Breast epithelium (tissue), 3 donors: ENCODE measurements around the gene NEK10.

Source experiments
- POLR2A ChIP-seq: fragments of 450-650 bp; IDR thresholded peaks from one replicate; pipeline ENCODE4 v1.6.1; 2016; ENCODE audit warnings: antibody characterized with exemption, mild to moderate bottlenecking, moderate library complexity
- TF ChIP-seq, protein P1 (sequence below), 3 donors: fragments of 450-650 bp; IDR thresholded peaks; one replicate each; pipeline ENCODE4 v1.5.1; 2016 to 2017; ENCODE audit warnings: antibody characterized with exemption in 3 of 3, mild to moderate bottlenecking in 3 of 3, moderate library complexity in 3 of 3

DNA sequence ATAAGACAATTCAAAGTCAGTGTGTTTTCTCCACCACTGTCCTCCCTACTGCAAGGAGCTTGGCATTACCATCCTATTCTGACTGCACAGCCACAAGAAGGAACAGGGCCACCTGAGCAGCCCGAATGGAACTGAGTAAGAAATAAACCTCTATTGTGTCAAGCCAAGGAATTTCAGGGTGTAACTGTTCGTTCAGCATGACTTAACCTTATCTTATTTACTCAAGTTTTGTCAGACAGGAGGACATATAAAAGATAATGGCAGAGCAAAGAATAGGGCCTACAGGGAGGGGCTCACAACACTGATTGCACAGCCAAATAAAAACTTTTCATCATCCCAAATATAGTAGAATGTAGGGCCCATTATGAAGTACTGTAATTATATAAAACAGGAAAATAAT is 236.1 kb downstream of the NEK10 start:
- TF ChIP-seq POLR2A, result no peak
- TF ChIP-seq, protein P1, sequence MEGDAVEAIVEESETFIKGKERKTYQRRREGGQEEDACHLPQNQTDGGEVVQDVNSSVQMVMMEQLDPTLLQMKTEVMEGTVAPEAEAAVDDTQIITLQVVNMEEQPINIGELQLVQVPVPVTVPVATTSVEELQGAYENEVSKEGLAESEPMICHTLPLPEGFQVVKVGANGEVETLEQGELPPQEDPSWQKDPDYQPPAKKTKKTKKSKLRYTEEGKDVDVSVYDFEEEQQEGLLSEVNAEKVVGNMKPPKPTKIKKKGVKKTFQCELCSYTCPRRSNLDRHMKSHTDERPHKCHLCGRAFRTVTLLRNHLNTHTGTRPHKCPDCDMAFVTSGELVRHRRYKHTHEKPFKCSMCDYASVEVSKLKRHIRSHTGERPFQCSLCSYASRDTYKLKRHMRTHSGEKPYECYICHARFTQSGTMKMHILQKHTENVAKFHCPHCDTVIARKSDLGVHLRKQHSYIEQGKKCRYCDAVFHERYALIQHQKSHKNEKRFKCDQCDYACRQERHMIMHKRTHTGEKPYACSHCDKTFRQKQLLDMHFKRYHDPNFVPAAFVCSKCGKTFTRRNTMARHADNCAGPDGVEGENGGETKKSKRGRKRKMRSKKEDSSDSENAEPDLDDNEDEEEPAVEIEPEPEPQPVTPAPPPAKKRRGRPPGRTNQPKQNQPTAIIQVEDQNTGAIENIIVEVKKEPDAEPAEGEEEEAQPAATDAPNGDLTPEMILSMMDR (IDR thresholded peaks at IDR 0.05), result no peak
